Measurements from ENCODE around the gene ATP8B4. TPM values are rescaled to one million over a fixed set of nuclear protein-coding genes. Genes with fewer than 3 reads are reported as not detected.
"Not testable (repeated sequence)": the region's sequence is repeated elsewhere in the genome, so short reads cannot be mapped to it uniquely, and the experiment has no call there.

Gene ATP8B4
- total and polyA plus RNA-seq, 5 donors = 3.0 to 11.7 (median 5.2) TPM

DNA sequence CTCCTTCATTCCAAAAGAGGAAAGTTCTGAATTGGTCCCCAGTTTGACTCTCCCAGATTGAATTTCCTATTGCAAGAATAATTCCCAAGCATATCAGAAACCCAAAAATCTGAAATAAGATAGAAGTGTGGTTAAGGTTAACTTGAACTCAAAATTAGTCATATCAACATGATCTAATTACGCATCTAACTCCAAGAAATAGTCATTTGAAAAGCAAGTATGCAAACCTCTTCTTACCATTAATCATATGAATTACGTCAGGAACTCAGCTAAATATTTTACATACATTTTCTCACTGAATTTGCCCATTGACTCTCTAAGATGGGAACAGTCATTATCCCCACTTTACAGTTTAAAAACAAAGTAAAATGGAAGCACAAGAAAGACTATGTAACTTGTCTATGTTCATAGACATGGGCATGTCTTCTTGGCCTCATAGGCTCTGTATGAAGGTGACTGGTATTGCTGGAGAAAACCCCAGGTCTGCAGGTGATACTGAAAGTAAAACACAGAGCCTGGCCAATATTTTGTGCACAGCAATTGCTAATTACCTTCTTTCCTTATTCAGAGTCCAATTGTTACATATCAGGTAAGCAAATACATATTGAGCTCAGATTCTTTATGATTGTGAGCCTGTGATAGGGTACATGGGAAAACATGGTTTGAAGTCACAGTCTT, 139.2 kb downstream of the ATP8B4 start:
- no peaks in the 10 kb centered on the region for H3K27me3 ChIP-seq (ENCODE audit: control insufficient read depth, insufficient read depth)
- H3K4me3 ChIP-seq (ENCODE audit: low read length) = no peak overlapping the region
- DNase-seq = no peak
- intact Hi-C loops (cut with DNase I) = no loop called here
- H3K9me3 ChIP-seq (ENCODE audit: control insufficient read depth, low read length) = no peaks in the 10 kb centered on the region
- WGBS = 94% methylated on average over 2 of the region's 2 CpGs
- H3K27ac ChIP-seq (ENCODE audit: low read length) = no peak overlapping the region
- ATAC-seq = no peak
- H3K4me1 ChIP-seq (ENCODE audit: control insufficient read depth, insufficient read depth, low read length) = no peaks in the 10 kb centered on the region

DNA sequence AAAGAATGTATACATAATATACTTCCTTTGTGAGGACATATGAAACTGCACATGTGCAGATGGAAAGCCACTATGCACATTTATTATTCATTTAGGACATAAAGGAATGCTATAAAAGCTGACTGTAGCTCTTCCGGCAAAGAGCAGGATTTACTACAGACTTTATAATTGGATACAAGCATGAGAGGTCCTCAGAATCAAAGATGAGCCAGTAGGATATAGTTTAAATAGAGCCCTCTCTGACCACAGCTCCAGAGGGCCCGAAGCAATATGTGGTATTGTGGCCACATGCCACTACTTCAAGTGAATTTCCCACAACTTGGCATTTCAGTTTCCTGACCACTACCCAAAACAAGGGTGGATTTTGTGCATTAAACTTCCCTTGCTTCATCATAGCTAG, 140.9 kb downstream of the ATP8B4 start:
- no peaks in the 10 kb centered on the region for H3K27me3 ChIP-seq (ENCODE audit: control insufficient read depth, insufficient read depth)
- no peaks in the 10 kb centered on the region for H3K4me1 ChIP-seq (ENCODE audit: control insufficient read depth, insufficient read depth, low read length)
- ATAC-seq (no peak), DNase-seq (no peak)
- intact Hi-C loops (cut with DNase I) = no loop called here
- WGBS = 48% methylated on average over 2 of the region's 2 CpGs
- H3K9me3 ChIP-seq (ENCODE audit: control insufficient read depth, low read length) = no peaks in the 10 kb centered on the region
- H3K4me3 ChIP-seq (ENCODE audit: low read length) = no peak overlapping the region
- no peak overlapping the region for H3K27ac ChIP-seq (ENCODE audit: low read length)

DNA sequence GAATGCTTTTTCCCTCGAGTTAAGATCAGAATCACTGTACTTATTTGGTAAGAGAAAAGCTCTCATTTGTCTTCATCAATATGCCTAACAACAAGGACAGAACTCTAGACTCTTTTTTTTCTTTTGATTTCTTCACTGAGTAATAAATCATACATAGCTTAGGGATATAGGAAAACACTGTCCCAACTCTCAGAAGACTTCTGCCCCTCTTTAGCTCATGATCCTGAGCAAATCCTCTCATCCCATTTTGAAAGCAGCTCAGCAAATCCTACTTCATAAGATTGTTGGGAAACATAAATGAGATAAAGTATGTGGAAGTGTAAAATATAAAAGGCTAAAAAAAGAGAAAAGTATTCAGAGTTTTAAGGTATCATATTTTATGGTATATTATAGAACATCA, 141.7 kb downstream of the ATP8B4 start:
- Histone ChIP-seq H3K4me1 (ENCODE audit: control insufficient read depth, insufficient read depth, low read length) (no peaks in the 10 kb centered on the region), H3K27me3 (ENCODE audit: control insufficient read depth, insufficient read depth) (no peaks in the 10 kb centered on the region), H3K9me3 (ENCODE audit: control insufficient read depth, low read length) (no peaks in the 10 kb centered on the region), H3K27ac (ENCODE audit: low read length) (no peak overlapping the region), H3K4me3 (ENCODE audit: low read length) (no peak overlapping the region)
- 56% methylated on average over 1 of the region's 1 CpG for WGBS
- DNase-seq (no peak), ATAC-seq (no peak)
- intact Hi-C loops (cut with DNase I) = no loop called here

DNA sequence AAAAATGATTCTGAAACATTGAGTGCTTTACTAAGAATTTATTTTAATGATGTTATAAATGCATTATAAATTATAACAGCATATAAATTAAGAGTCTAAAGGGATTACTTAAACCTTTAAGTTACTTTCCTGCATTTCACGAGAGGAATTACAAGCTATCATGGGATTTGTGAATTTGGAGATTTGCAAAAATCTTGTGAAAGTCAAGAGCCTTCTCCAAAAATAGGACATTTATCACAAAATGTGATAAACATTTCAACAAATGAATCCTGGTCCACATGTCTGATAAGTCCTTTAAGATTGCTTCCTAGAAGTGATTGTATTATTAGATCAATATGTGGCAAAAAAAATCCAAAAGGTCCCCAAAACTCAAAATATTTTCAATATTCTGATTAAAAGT, 154.5 kb downstream of the ATP8B4 start:
- intact Hi-C loops (cut with DNase I) = no loop called here
- Histone ChIP-seq H3K4me3 (ENCODE audit: low read length) (no peak overlapping the region), H3K9me3 (ENCODE audit: control insufficient read depth, low read length) (no peaks in the 10 kb centered on the region), H3K4me1 (ENCODE audit: control insufficient read depth, insufficient read depth, low read length) (no peaks in the 10 kb centered on the region), H3K27me3 (ENCODE audit: control insufficient read depth, insufficient read depth) (no peaks in the 10 kb centered on the region), H3K27ac (ENCODE audit: low read length) (no peak overlapping the region)
- 49% methylated on average over 1 of the region's 1 CpG for WGBS
- ATAC-seq = no peak
- DNase-seq = no peak

DNA sequence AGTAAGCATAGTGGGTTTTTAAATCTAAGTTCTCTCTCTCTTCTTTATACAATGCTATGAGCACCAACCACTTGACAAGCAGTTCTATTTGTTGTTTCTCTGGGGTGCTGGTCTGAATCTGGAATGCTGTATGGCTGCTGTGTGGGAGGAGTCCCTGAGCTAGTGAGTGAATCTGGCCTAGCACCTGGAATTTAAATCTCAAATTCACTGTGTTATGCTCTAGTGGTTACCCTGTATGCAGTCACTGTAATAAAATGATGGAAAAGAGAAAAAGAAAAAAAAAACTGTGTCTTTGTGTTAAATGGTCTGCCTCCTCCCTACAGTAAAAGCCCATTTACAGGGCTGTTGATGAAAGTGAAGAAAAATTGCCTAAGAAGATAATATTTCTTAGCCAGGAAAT, 155.0 kb downstream of the ATP8B4 start:
- Histone ChIP-seq H3K4me3 (ENCODE audit: low read length) (no peak overlapping the region), H3K9me3 (ENCODE audit: control insufficient read depth, low read length) (no peaks in the 10 kb centered on the region), H3K27ac (ENCODE audit: low read length) (no peak overlapping the region), H3K4me1 (ENCODE audit: control insufficient read depth, insufficient read depth, low read length) (no peaks in the 10 kb centered on the region), H3K27me3 (ENCODE audit: control insufficient read depth, insufficient read depth) (no peaks in the 10 kb centered on the region)
- ATAC-seq = no peak
- no peak for DNase-seq
- intact Hi-C loops (cut with DNase I) = no loop called here

DNA sequence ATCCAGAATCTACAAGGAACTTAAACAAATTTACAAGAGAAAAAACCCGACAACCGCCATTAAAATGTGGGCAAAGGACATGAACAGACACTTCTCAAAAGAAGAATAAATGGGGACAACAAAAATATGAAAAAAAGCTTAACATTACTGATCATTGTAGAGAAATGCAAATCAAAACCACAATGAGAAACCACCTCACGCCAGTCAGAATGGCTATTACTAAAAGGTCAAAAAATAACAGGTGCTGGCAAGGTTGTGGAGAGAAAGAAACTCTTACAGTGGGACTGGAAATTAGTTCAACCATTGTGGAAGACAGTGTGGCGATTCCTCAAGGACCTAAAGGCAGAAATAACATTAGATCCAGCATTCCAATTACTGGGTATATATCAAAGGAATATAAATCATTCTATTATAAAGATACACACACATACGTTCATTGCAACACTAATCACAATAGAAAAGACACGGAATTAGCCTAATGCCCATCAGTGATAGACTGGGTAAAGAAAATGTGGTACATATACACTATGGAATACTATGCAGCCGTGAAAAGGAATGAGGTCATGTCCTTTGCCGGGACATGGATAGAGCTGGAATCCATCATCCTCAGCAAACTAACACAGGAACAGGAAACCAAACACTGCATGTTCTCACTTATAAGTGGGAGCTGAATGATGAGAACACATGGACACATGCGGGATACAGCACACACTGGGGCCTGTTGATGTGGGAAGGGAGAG, 155.8 kb downstream of the ATP8B4 start:
- ATAC-seq; H3K27me3 ChIP-seq (ENCODE audit: control insufficient read depth, insufficient read depth); H3K4me1 ChIP-seq (ENCODE audit: control insufficient read depth, insufficient read depth, low read length); H3K4me3 ChIP-seq (ENCODE audit: low read length); DNase-seq; H3K9me3 ChIP-seq (ENCODE audit: control insufficient read depth, low read length); H3K27ac ChIP-seq (ENCODE audit: low read length); intact Hi-C loops (cut with DNase I): not testable (repeated sequence)
- WGBS = 88% methylated on average over 9 of the region's 9 CpGs

DNA sequence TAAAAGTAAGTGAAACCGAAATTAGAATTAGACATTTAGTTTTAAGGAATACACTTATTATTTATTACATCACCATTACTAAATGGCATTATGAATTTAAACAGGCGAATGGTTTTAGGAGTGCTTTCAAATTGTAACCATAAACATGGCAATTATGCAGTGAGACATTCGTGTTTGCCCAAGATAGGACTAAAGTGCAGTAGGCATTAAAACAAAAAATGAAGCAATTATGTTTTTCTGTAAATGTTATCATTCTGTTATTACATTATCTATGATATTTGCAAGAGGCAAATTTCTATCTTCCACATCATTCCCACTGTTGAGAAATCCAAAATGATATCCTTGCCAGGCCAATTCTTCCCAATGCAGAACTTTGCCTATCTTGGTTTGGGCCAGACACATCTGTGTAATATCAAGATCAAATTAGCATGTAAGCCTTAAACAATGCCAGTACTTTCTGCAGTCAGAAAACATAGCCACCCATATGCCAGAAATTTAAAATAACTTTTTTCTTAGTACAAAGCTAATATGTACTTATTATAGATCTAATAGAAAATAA, 156.9 kb downstream of the ATP8B4 start:
- no peak overlapping the region for H3K27ac ChIP-seq (ENCODE audit: low read length)
- ATAC-seq = no peak

DNA sequence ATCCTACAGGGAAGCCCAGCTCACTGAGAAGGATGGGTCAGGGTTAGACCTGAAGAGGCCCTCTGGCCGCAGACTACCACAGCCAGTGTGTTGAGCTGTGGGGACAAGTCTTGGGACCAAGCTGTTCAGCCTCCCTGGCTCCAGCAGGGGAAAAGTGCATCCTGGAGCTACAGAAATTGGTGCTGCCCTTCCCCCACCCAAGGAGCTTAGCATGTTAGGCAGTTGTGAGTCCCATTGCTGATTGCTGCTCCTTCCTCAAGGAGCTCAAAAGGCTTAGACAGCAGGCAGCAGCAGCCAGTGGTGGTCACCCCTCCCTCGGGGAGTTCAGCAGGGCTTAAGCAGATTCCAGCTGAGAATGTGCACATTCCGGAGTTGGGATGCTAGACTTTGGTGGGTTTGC, 165.6 kb downstream of the ATP8B4 start:
- peak in 1 of 3 donors; percentile 17 for DNase-seq
- no peak overlapping the region for H3K27ac ChIP-seq (ENCODE audit: low read length)
- H3K27me3 ChIP-seq (ENCODE audit: control insufficient read depth, insufficient read depth) = no peaks in the 10 kb centered on the region
- no peak overlapping the region for H3K4me3 ChIP-seq (ENCODE audit: low read length)
- intact Hi-C loops (cut with DNase I) = no loop called here
- ATAC-seq = no peak
- no peaks in the 10 kb centered on the region for H3K4me1 ChIP-seq (ENCODE audit: control insufficient read depth, insufficient read depth, low read length)
- WGBS = 86% methylated on average over 3 of the region's 3 CpGs
- no peaks in the 10 kb centered on the region for H3K9me3 ChIP-seq (ENCODE audit: control insufficient read depth, low read length)

More for the DNA sequence above, 156.9 kb downstream of the ATP8B4 start:
- H3K27me3 ChIP-seq (ENCODE audit: control insufficient read depth, insufficient read depth) = no peaks in the 10 kb centered on the region
- no peaks in the 10 kb centered on the region for H3K9me3 ChIP-seq (ENCODE audit: control insufficient read depth, low read length)
- 83% methylated on average over 3 of the region's 3 CpGs for WGBS
- intact Hi-C loops (cut with DNase I) = no loop called here
- no peaks in the 10 kb centered on the region for H3K4me1 ChIP-seq (ENCODE audit: control insufficient read depth, insufficient read depth, low read length)
- H3K4me3 ChIP-seq (ENCODE audit: low read length) = no peak overlapping the region
- no peak for DNase-seq

DNA sequence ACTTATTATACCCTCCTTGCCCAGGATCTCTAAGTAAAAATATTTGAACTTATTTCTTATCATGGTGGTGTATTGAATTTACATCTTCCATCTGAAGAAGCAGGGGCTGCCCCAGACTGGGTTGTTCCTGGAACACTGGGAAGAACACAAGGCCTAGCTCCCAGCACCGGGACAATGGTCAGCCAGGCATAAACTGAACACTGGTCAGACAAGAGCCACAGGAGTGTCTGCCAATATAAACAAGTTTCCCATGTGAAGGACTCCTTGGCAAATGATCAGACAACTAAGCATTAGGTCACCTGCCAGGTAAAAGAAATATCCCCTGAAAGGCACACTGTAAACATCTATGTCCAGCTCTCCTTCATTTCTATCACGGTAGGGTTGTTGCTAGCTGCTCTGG, 172.4 kb downstream of the ATP8B4 start:
- ATAC-seq = no peak
- no peaks in the 10 kb centered on the region for H3K4me1 ChIP-seq (ENCODE audit: control insufficient read depth, insufficient read depth, low read length)

DNA sequence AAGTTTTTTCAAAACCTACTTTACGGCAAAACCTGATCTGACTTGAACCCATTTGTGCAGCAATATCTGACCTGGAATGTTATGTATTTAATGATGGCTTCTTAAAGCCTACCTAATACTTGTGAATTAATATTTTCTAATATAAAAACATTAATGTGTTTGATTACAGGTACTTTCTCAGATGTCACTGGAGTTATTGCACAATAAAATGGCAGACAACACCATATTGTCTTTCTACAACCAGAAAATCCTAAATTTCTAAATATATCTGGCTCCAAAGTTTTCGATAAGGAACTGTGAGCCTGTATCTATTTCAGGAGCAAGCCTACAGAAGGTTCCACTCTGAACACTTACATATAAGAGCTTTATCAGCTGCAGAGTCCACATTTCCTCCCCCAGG, 184.5 kb downstream of the ATP8B4 start:
- Histone ChIP-seq H3K27me3 (ENCODE audit: control insufficient read depth, insufficient read depth) (no peaks in the 10 kb centered on the region), H3K9me3 (ENCODE audit: control insufficient read depth, low read length) (no peaks in the 10 kb centered on the region), H3K27ac (ENCODE audit: low read length) (no peak overlapping the region), H3K4me3 (ENCODE audit: low read length) (no peak overlapping the region), H3K4me1 (ENCODE audit: control insufficient read depth, insufficient read depth, low read length) (no peaks in the 10 kb centered on the region)
- ATAC-seq (peak in 1 of 2 donors; percentile 54), DNase-seq (no peak)
- 60% methylated on average over 2 of the region's 2 CpGs for WGBS
- intact Hi-C loops (cut with DNase I) = no loop called here

More for the DNA sequence above, 172.4 kb downstream of the ATP8B4 start:
- DNase-seq = no peak
- no peaks in the 10 kb centered on the region for H3K9me3 ChIP-seq (ENCODE audit: control insufficient read depth, low read length)
- H3K4me3 ChIP-seq (ENCODE audit: low read length) = no peak overlapping the region
- WGBS = 94% methylated on average over 2 of the region's 2 CpGs
- no peak overlapping the region for H3K27ac ChIP-seq (ENCODE audit: low read length)
- intact Hi-C loops (cut with DNase I) = no loop called here
- H3K27me3 ChIP-seq (ENCODE audit: control insufficient read depth, insufficient read depth) = no peaks in the 10 kb centered on the region

DNA sequence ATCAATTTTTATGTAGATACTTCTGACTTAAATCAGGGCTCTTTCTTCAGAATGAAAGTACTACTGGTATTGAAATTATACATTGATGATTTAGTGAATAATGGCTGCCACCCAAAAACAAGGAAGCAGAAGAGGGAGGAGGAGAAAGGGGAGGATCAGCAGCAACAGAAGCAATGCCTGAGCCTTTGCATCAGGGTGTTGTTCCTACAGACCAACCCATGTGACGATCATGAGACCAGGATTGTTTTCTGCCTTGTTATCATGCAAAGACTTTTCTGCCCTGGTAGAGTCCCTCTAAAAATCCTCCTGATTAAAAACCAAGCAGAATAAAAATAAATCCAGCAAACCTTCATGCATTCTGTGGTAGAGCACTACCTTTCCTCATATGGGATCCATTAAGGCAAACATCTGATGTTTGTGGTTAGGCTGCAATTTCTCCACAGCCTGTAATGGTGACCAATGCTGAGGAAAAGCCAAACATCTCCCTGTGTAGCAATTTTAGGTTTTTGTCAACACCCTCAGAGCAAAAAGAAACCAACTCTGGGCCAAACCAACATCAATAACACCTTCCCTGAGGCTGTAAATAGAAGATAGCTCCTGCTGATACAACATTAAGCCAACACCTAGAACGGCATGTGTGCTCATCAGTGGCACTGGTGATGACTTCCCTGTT, 191.7 kb downstream of the ATP8B4 start:
- peaks cover 3% of the 10 kb centered on the region for H3K4me1 ChIP-seq (ENCODE audit: control insufficient read depth, insufficient read depth, low read length)
- ATAC-seq (peak in 1 of 2 donors; percentile 78), DNase-seq (no peak)
- H3K9me3 ChIP-seq (ENCODE audit: control insufficient read depth, low read length) = no peaks in the 10 kb centered on the region
- H3K27me3 ChIP-seq (ENCODE audit: control insufficient read depth, insufficient read depth) = no peaks in the 10 kb centered on the region
- H3K27ac ChIP-seq (ENCODE audit: low read length) = no peak overlapping the region
- intact Hi-C loops (cut with DNase I) = no loop called here
- H3K4me3 ChIP-seq (ENCODE audit: low read length) = no peak overlapping the region
- WGBS = 70% methylated on average over 2 of the region's 2 CpGs

Data from right cardiac atrium (tissue), 5 donors.